UCSD-AML1 (cell line): ENCODE data around the gene CENPL.
"Not testable (repeated sequence)": the region's sequence is repeated elsewhere in the genome, so short reads cannot be mapped to it uniquely, and the experiment has no call there.

ENCODE experiments used
- DNase-seq: peaks from one replicate; lab custom pipeline; 2025; ENCODE audit not compliant: unreplicated experiment; lab: John Stamatoyannopoulos, UW

The CENPL gene

DNA sequence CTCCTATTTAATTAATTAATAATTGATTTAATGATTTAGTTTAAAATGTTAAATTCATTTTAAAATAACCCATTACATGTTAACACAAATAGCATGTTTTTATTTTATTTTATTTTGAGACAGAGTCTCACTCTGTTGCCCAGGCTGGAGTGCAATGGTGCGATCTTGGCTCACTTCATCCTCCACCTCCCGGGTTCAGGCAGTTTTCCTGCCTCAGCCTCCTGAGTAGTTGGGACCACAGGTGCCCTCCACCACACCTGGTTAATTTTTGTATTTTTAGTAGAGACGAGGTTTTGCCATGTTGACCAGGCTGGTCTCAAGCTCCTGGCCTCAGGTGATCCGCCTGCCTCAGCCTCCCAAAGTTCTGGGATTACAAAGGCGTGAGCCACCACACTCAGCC is 34.9 kb upstream of the CENPL start:
- not testable (repeated sequence) for DNase-seq

- DNase-seq = no peak
These were observed 32.8 kb upstream of the CENPL start for GRCh38 chr1:173857363-173857917.

- DNase-seq = no peak
These were observed 32.2 kb upstream of the CENPL start for GRCh38 chr1:173856903-173857302.

GRCh38 chr1:173856014-173856413 is 31.3 kb upstream of the CENPL start:
- DNase-seq = no peak

- DNase-seq = no peak
These were observed 28.4 kb upstream of the CENPL start for GRCh38 chr1:173853074-173853473.

- DNase-seq = no peak
These were observed 27.4 kb upstream of the CENPL start for GRCh38 chr1:173852105-173852504.

GRCh38 chr1:173832748-173833147 is 8.1 kb upstream of the CENPL start:
- DNase-seq = no peak

GRCh38 chr1:173827611-173828010 is 2.9 kb upstream of the CENPL start:
- DNase-seq = no peak

DNA sequence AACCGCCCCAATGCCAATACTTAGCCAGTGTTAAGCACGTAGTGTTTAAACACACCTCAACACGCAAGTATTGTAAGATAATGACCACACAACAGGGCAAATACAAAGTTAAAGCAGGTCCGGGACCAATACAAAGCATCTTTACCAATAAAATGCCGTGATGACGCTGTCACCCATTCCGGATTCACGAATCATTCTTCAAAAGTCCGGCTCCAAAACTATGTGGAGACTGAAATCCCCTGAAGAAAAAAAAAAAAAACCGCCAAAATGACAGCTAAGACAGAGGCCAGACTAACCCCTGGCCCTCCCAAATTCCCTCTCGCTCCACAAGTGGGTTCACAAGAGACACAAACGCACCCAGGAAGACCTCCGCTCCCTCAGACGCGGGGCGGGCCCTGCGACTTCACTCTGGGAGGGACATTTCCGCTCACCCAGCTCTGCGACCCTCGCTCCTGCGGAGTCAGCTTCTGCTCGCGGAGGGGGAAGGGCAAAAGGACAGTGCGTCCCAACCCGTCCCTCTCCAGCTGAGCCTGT is 835 bp downstream of the CENPL start:
- no peak for DNase-seq

DNA sequence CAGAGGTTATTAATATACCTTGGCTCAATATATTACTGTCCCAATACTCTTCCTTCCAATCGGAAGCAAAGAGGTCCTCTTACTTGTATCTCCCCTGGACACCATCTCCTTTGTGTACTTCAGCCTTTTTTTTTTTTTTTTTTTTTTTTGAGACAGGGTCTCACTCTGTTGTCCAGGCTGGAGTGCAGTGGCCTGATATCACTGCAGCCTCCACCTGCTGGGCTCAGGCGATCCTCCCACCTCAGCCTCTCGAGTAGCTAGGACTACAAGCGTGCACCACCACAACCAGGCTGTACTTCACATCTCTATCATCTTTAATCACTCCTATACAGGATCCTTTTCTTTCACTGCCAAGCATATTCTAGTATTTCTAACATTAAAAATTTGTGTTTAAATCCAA is 3.0 kb downstream of the CENPL start:
- DNase-seq = no peak

- no peak for DNase-seq
These were observed 6.2 kb downstream of the CENPL start for GRCh38 chr1:173818459-173818858.

DNA sequence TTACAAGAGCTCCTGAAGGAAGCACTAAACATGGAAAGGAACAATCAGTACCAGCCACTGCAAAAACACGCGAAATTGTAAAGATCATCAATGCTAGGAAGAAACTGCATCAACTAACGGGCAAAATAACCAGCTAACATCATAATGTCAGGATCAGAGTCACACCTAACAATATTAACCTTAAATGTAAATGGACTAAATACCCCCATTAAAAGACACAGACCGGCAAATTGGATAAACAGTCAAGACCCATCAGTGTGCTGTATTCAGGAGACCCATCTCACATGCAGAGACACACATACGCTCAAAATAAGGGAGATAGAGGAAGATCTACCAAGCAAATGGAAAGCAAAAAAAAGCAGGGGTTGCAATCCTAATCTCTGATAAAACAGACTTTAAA is 11.0 kb downstream of the CENPL start:
- DNase-seq = not testable (repeated sequence)

GRCh38 chr1:173802961-173803360 is 21.7 kb downstream of the CENPL start:
- DNase-seq = no peak

- not testable (repeated sequence) for DNase-seq
These were observed 24.7 kb downstream of the CENPL start for GRCh38 chr1:173799995-173800394.

GRCh38 chr1:173798078-173798477 is 26.6 kb downstream of the CENPL start:
- no peak for DNase-seq

GRCh38 chr1:173789841-173790240 is 34.8 kb downstream of the CENPL start:
- no peak for DNase-seq

DNA sequence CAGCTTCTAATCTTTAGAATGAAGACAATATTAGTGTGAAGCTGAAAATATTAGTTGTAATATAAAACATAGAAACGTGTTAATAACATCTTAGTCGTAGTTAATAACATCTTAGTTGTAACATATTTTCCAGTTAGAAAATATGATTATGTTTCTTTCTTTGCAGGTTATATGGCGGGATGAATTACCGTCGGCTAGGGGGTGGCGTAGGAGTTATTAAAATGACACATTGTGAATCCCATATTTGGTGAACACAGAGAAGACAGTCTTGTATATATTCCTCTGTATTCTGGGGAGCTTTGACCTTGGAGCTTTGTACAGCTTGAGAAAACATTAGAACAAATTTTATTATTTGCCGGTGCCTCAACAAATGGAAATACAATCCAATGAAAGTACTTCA is 39.7 kb downstream of the CENPL start:
- DNase-seq = no peak

DNA sequence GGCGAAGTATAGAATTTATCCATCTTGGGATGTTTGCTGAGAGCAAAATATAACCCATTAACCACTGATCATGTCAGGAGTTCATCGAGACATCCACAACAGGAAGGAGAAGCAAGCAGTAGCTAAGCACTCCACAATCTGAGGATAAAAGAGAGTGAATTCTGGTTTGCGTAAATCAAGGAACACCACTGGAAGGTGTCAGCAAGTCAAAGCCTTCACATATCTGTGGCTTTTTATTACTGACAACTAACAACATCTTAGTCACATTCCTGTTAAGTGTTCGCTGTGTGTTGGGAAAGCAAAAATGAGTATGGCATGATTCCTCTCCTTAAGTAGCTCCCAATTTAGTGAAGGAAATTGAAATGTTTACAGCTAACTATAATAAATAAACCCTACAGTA is 44.7 kb downstream of the CENPL start:
- no peak for DNase-seq

GRCh38 chr1:173775578-173776226 is 49.0 kb downstream of the CENPL start:
- DNase-seq = no peak

DNA sequence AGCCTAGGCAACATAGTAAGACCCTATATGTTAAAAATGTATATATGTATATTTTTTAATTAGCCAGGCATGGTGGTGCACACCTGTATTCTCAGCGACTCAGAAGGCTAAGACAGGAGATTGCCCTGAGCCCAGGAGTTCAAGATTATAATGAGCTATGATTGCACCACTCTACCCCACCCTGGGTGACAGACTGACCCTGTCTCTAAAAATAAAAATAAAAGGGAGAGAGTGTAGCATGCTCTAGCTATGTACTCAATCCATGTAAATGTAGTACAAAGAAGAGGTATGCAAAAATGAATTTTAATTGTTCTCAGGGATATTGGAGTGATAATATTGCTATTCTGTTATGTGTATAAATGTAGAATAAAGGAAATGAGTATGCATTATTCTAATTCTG is 53.1 kb downstream of the CENPL start:
- no peak for DNase-seq

DNA sequence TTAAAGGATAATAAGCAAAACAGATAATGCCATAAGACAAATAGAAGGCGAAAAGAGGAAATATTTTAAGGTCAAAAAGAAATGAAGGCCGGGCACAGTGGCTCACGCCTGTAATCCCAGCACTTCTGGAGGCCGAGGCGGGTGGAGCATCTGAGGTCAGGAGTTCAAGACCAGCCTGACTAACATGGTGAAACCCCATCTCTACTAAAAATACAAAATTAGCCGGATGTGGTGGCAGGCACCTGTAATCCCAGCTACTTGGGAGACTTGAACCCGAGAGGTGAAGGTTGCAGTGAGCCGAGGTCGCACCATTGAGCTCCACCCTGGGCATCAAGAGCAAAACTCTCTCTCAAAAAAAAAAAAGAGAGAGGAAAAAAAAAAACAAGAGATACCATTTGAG is 54.4 kb downstream of the CENPL start:
- DNase-seq = not testable (repeated sequence)

GRCh38 chr1:173768827-173769226 is 55.9 kb downstream of the CENPL start:
- DNase-seq = no peak

DNA sequence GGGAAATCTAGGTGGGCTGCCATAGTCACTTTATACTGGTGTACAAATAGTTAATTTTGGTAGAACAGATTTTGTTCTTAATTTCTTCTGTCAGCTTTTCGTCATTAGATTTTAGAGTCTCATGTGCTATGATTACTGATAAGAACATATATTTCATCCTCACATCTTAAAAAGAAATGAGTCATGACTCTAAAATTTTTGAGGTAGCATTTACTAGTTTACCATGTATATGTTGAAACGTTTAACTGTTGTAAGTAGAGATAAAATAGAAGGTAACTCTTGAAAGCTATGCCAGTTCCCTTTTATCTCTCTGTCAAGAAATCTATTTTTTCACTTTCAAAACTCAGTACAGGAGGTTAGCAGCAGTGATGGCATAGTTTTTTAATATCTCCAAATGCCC is 56.5 kb downstream of the CENPL start:
- no peak for DNase-seq
